Fibroblast of skin of scalp (primary cell): ENCODE results near the gene GRIN2A.

Experiments
- DNase-seq: peaks from one replicate; pipeline ENCODE4 v3.0.0-alpha.2; 2013

GRIN2A gene

DNA sequence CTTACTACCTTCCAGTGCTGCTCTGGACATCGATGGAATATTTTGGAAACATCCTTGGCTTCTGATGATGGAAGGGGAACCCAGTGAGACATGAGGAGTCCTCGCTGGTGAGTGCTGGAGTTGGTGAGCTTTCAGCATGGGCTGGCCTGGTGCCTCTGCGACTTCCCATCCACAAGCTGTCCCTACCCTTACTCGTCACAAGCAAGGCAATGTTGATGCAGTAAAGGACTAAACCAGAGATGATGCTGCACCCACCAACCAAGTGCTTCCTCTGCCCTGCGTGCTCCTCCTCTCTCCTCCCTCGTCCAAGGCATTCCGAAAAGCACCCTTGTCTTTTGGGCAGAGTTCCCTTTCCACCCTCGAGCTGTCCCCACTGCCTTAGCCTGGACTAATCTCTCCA, 154.7 kb downstream of the GRIN2A start:
- DNase-seq, result no peak

- DNase-seq, result no peak
Measured at GRCh38 chr16:10026593-10026992, 155.6 kb downstream of the GRIN2A start.

- DNase-seq, result no peak
Measured at GRCh38 chr16:10022098-10022497, 160.1 kb downstream of the GRIN2A start.

- no peak for DNase-seq
Measured at GRCh38 chr16:10020866-10021265, 161.4 kb downstream of the GRIN2A start.

DNA sequence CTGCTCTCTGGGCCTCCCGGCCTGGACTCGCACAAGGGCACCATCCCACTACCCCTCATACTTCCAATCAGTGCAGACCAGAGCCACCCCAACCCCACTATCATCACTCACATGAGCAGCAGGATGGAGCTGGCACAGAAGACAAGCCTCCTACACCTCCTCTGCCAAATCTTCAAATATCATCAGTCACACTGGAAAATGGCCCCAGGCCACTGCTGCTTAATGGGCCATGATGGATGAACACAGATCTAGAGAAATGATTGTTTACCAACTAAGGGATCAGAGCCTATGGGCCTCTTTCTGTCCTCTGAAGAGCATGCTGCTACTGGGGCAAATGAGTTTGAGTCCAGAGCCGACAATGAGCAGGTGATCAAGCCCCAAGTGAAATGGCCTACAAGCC, 165.5 kb downstream of the GRIN2A start:
- DNase-seq, result no peak

DNA sequence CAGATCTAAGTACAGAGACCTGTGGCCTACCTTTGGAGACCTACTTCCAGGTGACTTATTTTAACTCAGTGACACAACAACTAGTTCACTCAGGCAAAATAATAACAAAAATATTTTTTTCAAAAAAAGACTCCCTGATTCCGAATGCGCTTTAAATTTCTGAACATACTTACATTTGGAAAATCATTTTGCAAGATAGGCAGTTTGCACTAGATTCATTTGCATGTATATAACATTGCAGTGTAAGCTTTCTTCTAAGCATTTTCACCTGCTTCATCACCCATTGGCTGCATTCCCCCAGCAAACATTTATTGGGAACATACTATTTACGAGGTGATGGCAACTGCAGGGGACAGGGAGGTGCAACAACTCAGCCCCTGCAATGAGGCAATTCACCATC, 166.8 kb downstream of the GRIN2A start:
- no peak for DNase-seq

DNA sequence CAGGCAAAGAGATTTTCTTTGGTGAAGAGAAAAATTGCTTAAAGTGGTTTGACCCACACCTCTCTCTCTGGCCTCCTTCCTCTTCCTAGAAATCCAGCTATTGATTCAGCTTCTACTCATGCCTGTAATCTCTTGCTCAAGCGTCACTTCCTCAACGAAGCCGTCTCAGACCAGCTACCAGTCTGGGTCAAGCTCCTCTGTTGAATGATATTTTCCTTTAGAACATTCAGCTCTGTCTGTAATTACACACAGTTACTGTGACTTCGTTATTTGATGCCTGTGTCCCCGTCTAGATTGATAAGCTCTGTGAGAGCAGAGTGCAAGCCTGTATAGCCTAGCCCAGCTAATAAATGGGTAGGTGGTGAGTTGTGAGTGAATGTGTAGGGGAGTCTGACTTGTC, 168.5 kb downstream of the GRIN2A start:
- DNase-seq, result no peak

DNA sequence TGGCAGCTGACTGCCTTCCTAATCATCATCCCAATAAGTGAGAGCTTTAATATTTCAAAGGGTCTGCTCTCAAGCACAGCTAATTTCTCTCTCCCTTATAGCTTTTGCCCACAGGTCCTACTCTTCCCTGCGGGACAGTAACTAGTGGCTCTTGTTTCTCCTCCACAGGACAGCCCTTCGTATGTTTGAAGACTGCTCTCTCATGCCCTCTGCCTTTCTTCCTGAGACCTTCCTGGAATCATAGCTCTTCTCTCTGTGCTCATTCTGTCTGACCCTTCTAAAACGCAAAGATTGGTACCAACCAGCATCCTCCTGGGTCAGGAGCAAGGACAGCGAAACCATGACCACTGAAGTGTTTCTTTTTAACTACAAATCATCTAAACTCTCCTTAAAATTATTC, 168.9 kb downstream of the GRIN2A start:
- DNase-seq, result no peak

- DNase-seq, result no peak
Measured at GRCh38 chr16:10009684-10010083, 172.5 kb downstream of the GRIN2A start.

DNA sequence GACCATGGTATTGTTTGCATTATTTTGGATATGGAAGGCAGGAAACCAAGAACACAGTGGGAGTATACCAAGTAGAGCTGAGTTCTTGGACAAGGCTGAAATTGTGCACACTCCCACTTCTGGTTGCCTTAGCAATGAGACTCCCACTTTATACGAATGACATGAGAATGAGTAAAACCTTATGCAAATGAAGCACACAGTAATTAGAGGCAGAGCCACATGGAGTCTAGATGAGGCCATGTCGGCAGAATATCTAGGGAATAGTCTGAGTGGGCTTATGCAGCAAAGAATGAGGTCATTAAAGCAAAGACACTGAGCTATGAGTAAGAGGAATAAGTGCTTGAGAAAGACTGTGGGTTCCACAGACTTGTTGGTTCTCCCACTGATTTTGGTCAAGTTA, 178.7 kb downstream of the GRIN2A start:
- DNase-seq, result no peak

- no peak for DNase-seq
Measured at GRCh38 chr16:10001258-10001775, 180.9 kb downstream of the GRIN2A start.

- DNase-seq, result no peak
Measured at GRCh38 chr16:9996221-9996620, 186.0 kb downstream of the GRIN2A start.

DNA sequence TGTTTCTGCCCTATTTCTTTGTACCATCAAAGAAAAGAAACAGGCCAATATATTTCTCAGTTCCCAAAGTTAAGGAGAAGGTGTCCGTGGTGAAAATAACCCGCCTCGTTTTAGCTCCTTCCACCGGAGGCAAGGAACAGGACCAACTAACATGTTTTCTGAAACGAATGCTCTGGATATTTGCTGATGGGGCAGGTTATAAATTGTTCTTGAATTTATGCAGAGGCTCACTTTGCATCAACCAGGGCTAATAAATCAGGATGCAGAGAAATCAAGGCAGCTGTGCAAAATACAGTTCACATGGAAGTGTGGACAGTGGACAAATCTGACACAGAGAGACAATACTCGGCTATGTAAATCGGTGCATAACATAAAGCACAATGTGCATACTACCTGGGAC, 189.8 kb downstream of the GRIN2A start:
- no peak for DNase-seq

- no peak for DNase-seq
Measured at GRCh38 chr16:9980981-9981380, 201.2 kb downstream of the GRIN2A start.

GRCh38 chr16:9978160-9978725, 204.0 kb downstream of the GRIN2A start:
- DNase-seq, result no peak

GRCh38 chr16:9977333-9977897, 204.8 kb downstream of the GRIN2A start:
- no peak for DNase-seq

DNA sequence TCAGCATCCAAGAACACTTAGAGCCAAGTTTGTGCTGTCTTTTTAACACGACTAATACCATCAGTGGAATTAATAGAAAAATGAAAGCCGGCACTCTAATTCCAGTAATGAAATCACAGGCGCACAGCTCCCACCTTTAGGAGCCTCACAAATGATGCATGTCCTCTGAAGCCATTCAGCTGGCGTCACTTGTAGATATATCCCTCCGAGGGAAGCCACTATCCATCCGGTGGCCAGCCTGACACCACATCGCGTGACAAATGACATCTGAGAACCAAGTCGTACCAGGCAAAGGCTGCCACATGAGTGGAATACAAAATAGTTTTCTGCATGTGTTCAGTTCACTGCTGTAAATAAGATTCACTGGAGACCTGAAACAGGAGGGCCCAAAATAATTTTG, 205.6 kb downstream of the GRIN2A start:
- DNase-seq, result no peak

DNA sequence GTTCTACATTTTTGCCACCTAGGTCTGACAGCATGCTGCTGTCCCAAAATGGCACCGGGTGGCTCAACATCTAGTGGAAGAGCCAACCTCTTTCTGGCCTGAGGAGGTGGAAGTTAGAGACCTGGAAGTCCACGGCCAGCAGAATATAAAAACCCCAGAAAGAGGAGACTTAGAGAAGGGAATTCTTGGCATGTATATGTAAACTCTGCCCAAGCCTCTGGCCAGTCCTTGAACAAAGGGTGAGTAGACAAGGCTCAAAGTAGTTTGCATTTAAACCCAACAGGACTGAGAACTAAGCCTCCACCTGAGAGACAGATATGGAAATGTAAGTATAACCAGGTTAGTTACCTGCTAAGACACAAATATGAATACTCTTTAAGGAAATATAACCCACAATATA, 210.3 kb downstream of the GRIN2A start:
- DNase-seq, result no peak

DNA sequence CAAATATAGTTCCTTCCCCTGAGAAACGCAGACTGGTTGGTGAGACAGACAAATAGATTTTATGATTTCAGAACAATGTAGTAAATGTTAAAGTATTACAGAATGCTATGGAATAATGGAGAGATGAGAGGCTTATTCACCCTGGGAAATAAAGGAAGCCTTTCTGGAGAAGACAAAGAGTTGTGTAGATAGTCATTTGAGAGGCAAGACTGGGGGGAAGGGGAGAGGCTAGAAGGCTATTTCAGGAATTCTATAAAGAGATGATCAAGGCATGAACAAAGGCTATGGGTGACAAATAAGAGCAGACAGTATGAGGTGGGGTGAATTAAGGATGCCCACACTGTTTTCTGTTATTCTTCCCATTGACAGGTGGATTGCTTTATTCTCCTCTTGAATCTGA, 211.4 kb downstream of the GRIN2A start:
- DNase-seq, result no peak

GRCh38 chr16:9970244-9970643, 212.0 kb downstream of the GRIN2A start:
- DNase-seq, result no peak

DNA sequence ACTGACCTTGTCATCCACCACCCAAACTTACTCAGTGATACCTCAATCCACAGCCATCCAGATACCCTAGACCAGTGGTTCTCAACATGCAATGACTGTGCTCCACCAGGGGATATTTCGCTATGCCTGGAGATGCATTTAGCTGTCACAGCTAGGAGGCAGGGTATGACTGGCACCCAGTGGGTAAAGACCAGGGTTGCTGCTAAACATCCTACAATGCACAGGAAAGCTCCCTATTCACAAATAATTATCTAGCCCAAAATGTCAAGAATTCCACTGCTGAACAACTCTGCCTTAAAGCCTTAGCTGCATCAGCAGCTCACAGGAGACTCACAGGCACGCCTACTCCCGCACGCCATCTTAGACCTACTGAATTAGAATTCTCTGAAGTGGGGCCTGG, 212.6 kb downstream of the GRIN2A start:
- no peak for DNase-seq

DNA sequence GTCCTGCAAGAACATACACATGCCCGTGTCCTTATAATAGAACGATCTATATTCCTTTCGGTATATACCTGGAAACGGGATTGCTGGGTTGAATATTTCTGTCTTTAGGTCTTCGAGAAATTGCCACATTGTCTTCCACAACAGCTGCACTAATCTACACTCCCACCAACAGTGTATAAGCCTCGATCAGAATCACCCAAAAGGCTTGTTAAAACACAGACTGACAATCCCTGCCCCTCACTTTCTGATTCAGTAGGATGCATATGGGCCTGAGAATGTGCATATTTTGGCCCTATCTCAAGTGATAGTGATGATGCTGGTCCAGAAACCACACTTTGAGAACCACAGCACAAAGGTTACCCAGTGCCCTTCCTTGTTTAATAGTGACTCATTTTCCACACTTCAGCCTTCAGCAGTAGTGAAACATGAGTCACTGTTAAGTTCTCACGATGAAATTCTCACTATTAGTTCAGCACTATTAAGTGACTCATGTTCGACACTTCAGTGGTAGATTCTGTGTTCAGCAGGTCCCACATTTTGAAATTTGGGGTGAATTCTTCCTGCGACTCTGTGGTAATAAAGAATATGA, 215.6 kb downstream of the GRIN2A start:
- DNase-seq, result peak; percentile 1

GRCh38 chr16:9965079-9965478, 217.1 kb downstream of the GRIN2A start:
- no peak for DNase-seq

- no peak for DNase-seq
Measured at GRCh38 chr16:9964426-9964825, 217.8 kb downstream of the GRIN2A start.

DNA sequence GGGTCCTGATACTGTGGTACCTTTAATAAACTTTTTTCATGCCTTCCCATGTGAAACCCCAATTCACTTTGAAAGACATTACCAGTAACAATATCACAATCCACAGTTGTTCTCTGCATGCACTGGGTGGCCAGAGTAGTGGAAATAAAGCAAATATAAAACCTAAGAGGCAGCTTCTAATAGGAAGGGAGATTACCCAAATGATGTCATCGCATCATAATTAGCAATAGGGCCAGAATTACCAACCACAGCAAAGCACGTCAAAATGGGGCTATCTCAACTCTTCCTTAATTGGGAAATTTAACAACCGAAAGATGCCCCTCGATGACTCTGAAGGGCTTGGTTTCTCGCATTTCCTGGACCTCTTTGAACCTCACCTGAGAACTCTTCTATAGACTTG, 224.8 kb downstream of the GRIN2A start:
- DNase-seq, result no peak
